H1 (cell line): ENCODE data around the gene ZCCHC12. TPM values are rescaled to one million over a fixed set of nuclear protein-coding genes. Genes with fewer than 3 reads are reported as not detected.

Experiments used
- CTCF ChIA-PET: fragments of 300-600 bp; sonication (Branson Sonifier 250); formaldehyde crosslinking; loops from one replicate; lab custom pipeline; 2021; ENCODE audit not compliant: partially characterized antibody; lab: Charles Lee
- POLR2A ChIA-PET: fragments of 300-600 bp; sonication (Branson Sonifier 250); formaldehyde crosslinking; loops from one replicate; lab custom pipeline; 2021; ENCODE audit warnings: inconsistent platforms; ENCODE audit not compliant: partially characterized antibody; lab: Charles Lee
- DNase-seq, 2 experiments: peaks; one replicate each; pipeline versions ENCODE4 v3.0.0 to v3.0.0-alpha.2; 2010 to 2022; ENCODE audit warnings: low spot score in 2 of 2, low read depth in 1 of 2, mixed read lengths in 1 of 2
- FAIRE-seq: peaks from 2 replicates; lab custom pipeline; 2011; peaks lifted over from hg19 to GRCh38; lab: Jason Lieb, UNC
- H2AFZ ChIP-seq: 2 replicates; pipeline ENCODE4 v1.8.1; 2012; ENCODE audit warnings: low read length, inconsistent platforms
- H2AK5ac ChIP-seq: 2 replicates; pipeline ENCODE4 v1.6.1; 2013; ENCODE audit warnings: low read depth, low read length
- H2BK120ac ChIP-seq: replicated peaks from 2 replicates; pipeline ENCODE3; 2013; ENCODE audit warnings: low read depth, low read length, inconsistent platforms
- H2BK12ac ChIP-seq: 2 replicates; pipeline ENCODE4 v1.6.1; 2013; ENCODE audit warnings: low read depth, low read length
- H2BK15ac ChIP-seq: 2 replicates; pipeline ENCODE4 v1.6.1; 2013; ENCODE audit warnings: low read length
- H2BK20ac ChIP-seq: 2 replicates; pipeline ENCODE4 v1.6.1; 2013; ENCODE audit warnings: low read length
- H2BK5ac ChIP-seq: 2 replicates; pipeline ENCODE4 v1.6.1; 2013; ENCODE audit warnings: low read depth, low read length
- H3K14ac ChIP-seq: 2 replicates; pipeline ENCODE4 v1.6.1; 2013; ENCODE audit warnings: inconsistent platforms; ENCODE audit not compliant: insufficient read length
- H3K18ac ChIP-seq: 2 replicates; pipeline ENCODE4 v1.6.1; 2013; ENCODE audit warnings: low read length; ENCODE audit errors: extremely low read depth
- H3K23ac ChIP-seq: 2 replicates; pipeline ENCODE4 v1.6.1; 2013; ENCODE audit warnings: inconsistent platforms; ENCODE audit not compliant: insufficient read length
- H3K23me2 ChIP-seq: 2 replicates; pipeline ENCODE4 v1.6.1; 2013; ENCODE audit warnings: low read depth, low read length
- H3K27ac ChIP-seq: 2 replicates; pipeline ENCODE4 v1.6.1; 2011; ENCODE audit warnings: low read depth, low read length, inconsistent platforms
- H3K27me3 ChIP-seq, 4 experiments: replicated peaks in 1 of 4; 1 replicate in 1 of 4; 2 replicates in 3 of 4; pipeline versions ENCODE4 v1.6.1 to v1.8.1; 2011 to 2013; ENCODE audit warnings: low read length in 3 of 4, mild to moderate bottlenecking in 3 of 4, inconsistent platforms in 2 of 4, mixed read lengths in 2 of 4, moderate library complexity in 1 of 4; ENCODE audit not compliant: control insufficient read depth in 3 of 4, insufficient read depth in 3 of 4; ENCODE audit errors: extremely low read depth in 1 of 4
- H3K36me3 ChIP-seq, 4 experiments: 2 replicates each; pipeline versions ENCODE4 v1.6.1 to v1.8.1; 2011 to 2013; ENCODE audit warnings: mild to moderate bottlenecking in 4 of 4, low read length in 3 of 4, moderate library complexity in 2 of 4, control low read depth in 1 of 4, inconsistent platforms in 1 of 4; ENCODE audit not compliant: insufficient read depth in 4 of 4, control insufficient read depth in 2 of 4
- H3K4ac ChIP-seq: replicated peaks from 2 replicates; pipeline ENCODE3; 2013; ENCODE audit warnings: low read length, low read depth, mixed read lengths, inconsistent platforms; ENCODE audit not compliant: insufficient read length
- H3K4me1 ChIP-seq, 4 experiments: replicated peaks in 1 of 4; 1 replicate in 1 of 4; 2 replicates in 3 of 4; pipeline versions ENCODE4 v1.6.1 to v1.8.1; 2011 to 2013; ENCODE audit warnings: low read length in 3 of 4, inconsistent platforms in 2 of 4, mixed read lengths in 1 of 4; ENCODE audit not compliant: insufficient read depth in 4 of 4, control insufficient read depth in 3 of 4
- H3K4me2 ChIP-seq, 2 experiments: 2 replicates each; pipeline versions ENCODE4 v1.6.1 to v1.8.1; 2011 to 2013; ENCODE audit warnings: low read depth in 2 of 2, low read length in 2 of 2, control low read depth in 1 of 2, inconsistent platforms in 1 of 2, mild to moderate bottlenecking in 1 of 2; ENCODE audit not compliant: insufficient read depth in 1 of 2
- H3K4me3 ChIP-seq, 4 experiments: fragments of 200-600, 300-600 bp in 1 of 4; sonication (generic), shearing (Covaris generic), sonication (Bioruptor Twin) in 1 of 4; 2 replicates each; pipeline versions ENCODE4 v1.5.1 to v1.8.1; 2011 to 2016; ENCODE audit warnings: low read length in 4 of 4, low read depth in 3 of 4, control low read depth in 2 of 4, inconsistent platforms in 2 of 4, mild to moderate bottlenecking in 2 of 4, mixed read lengths in 1 of 4, moderate library complexity in 1 of 4; ENCODE audit not compliant: insufficient read depth in 2 of 4; ENCODE audit errors: extremely low read depth in 1 of 4
- H3K56ac ChIP-seq: replicated peaks from 2 replicates; pipeline ENCODE3; 2013; ENCODE audit warnings: low read depth, mild to moderate bottlenecking, mixed read lengths, low read length, inconsistent platforms; ENCODE audit not compliant: insufficient read length
- H3K79me1 ChIP-seq: 2 replicates; pipeline ENCODE4 v1.6.1; 2013; ENCODE audit warnings: low read depth, low read length, control low read depth
- H3K79me2 ChIP-seq, 2 experiments: 2 replicates each; pipeline versions ENCODE4 v1.6.1 to v1.8.1; 2012 to 2013; ENCODE audit warnings: low read length in 2 of 2, mild to moderate bottlenecking in 2 of 2, inconsistent platforms in 1 of 2; ENCODE audit not compliant: insufficient read depth in 2 of 2, control insufficient read depth in 1 of 2
- H3K9ac ChIP-seq, 4 experiments: replicated peaks in 1 of 4; 1 replicate in 1 of 4; 2 replicates in 3 of 4; pipeline versions ENCODE4 v1.6.1 to v1.8.1; 2011 to 2013; ENCODE audit warnings: low read depth in 3 of 4, low read length in 3 of 4, control low read depth in 2 of 4, mild to moderate bottlenecking in 2 of 4, moderate library complexity in 2 of 4, inconsistent platforms in 1 of 4; ENCODE audit errors: extremely low read depth in 1 of 4
- H3K9me3 ChIP-seq, 2 experiments: 2 replicates each; pipeline versions ENCODE4 v1.6.1 to v1.8.1; 2012 to 2013; ENCODE audit warnings: mild to moderate bottlenecking in 2 of 2, moderate library complexity in 2 of 2, control low read depth in 1 of 2, inconsistent platforms in 1 of 2, low read depth in 1 of 2, low read length in 1 of 2, mixed read lengths in 1 of 2; ENCODE audit not compliant: insufficient read depth in 2 of 2
- H4K20me1 ChIP-seq, 2 experiments: replicated peaks in 1 of 2; 2 replicates each; pipeline versions ENCODE3 to v1.8.1; 2011 to 2013; ENCODE audit warnings: inconsistent platforms in 2 of 2, low read length in 2 of 2, mild to moderate bottlenecking in 1 of 2; ENCODE audit not compliant: insufficient read depth in 2 of 2, control insufficient read depth in 1 of 2
- H4K5ac ChIP-seq: 2 replicates; pipeline ENCODE4 v1.6.1; 2013; ENCODE audit warnings: low read length, low read depth, mixed read lengths, inconsistent platforms; ENCODE audit not compliant: insufficient read length
- H4K8ac ChIP-seq: 2 replicates; pipeline ENCODE4 v1.8.0; 2013; ENCODE audit warnings: mild to moderate bottlenecking, moderate library complexity, low read length, inconsistent platforms; ENCODE audit not compliant: insufficient read depth; ENCODE audit errors: extremely low read depth
- H4K91ac ChIP-seq: replicated peaks from 2 replicates; pipeline ENCODE3; 2013; ENCODE audit warnings: low read length, mixed read lengths, inconsistent platforms; ENCODE audit not compliant: insufficient read length
- JUN ChIP-seq: IDR thresholded peaks from 2 replicates; pipeline ENCODE4 v1.6.1; 2011; ENCODE audit warnings: low read depth, mild to moderate bottlenecking, improper control_type of control experiment, low read length
- NRF1 ChIP-seq: IDR thresholded peaks from 2 replicates; pipeline ENCODE4 v1.6.1; 2011; ENCODE audit warnings: mild to moderate bottlenecking, low read depth, low read length, improper control_type of control experiment
- POU5F1 ChIP-seq: IDR thresholded peaks from 2 replicates; pipeline ENCODE4 v1.6.1; 2011; ENCODE audit warnings: low read depth, mild to moderate bottlenecking, low read length, moderate library complexity
- SIN3A ChIP-seq, 2 experiments: IDR thresholded peaks in 1 of 2; conservative IDR thresholded peaks in 1 of 2; 2 replicates each; pipeline ENCODE4 v1.6.1; 2011 to 2012; ENCODE audit warnings: low read length in 2 of 2, improper control_type of control experiment in 1 of 2, low read depth in 1 of 2, mild to moderate bottlenecking in 1 of 2
- SRF ChIP-seq: IDR thresholded peaks from 2 replicates; pipeline ENCODE4 v1.6.1; 2011; ENCODE audit warnings: mild to moderate bottlenecking, low read depth, low read length, moderate library complexity
- TCF12 ChIP-seq: IDR thresholded peaks from 2 replicates; pipeline ENCODE4 v1.6.1; 2011; ENCODE audit warnings: low read depth, mild to moderate bottlenecking, low read length
- WGBS, 2 experiments: shearing (Covaris generic) in 1 of 2; methylation state at CpG; one replicate each; pipeline versions ENCODE4 v1.1.6 to v1.1.7; 2013 to 2015; ENCODE audit warnings: low lambda C conversion rate in 2 of 2, mixed read lengths in 2 of 2, inconsistent platforms in 1 of 2, low coverage in 1 of 2, missing lambda C conversion rate in 1 of 2; ENCODE audit not compliant: insufficient replicate concordance in 2 of 2, insufficient coverage in 1 of 2, insufficient read length in 1 of 2; ENCODE audit errors: extremely low coverage in 1 of 2, missing lambda C conversion rate in 1 of 2; 5-methylcytosine and 5-hydroxymethylcytosine counted together
- polyA plus RNA-seq, 7 experiments: library from polyadenylated mRNA; depleted of rRNA in 3 of 7; stranded (reverse) in 5 of 7; unstranded in 2 of 7; fragments of >200 nt in 5 of 7; fragments of 200-250 nt in 2 of 7; gene quantifications; 1 replicate in 5 of 7; 2 replicates in 1 of 7; 4 replicates in 1 of 7; pipeline versions ENCODE4 v1.2.1 to v1.2.3, GENCODE V29; 2011 to 2013; ENCODE audit warnings: missing spikeins in 2 of 7, mixed read lengths in 2 of 7
- total RNA-seq: library from RNA; stranded (reverse); fragmentation: NEBNext Ultra II Directional; extraction: Animal tissue kit (Norgen Biotek cat#: 25700); gene quantifications from 2 replicates; pipeline ENCODE4 v1.2.1, GENCODE V29; 2021
- TF ChIP-seq, protein P1 (sequence below): IDR thresholded peaks from 2 replicates; pipeline ENCODE4 v1.6.1; 2012; ENCODE audit warnings: inconsistent platforms
- TF ChIP-seq, protein P2 (sequence below): IDR thresholded peaks from 2 replicates; pipeline ENCODE4 v1.6.1; 2012; ENCODE audit warnings: inconsistent platforms

Gene ZCCHC12
- total and polyA plus RNA-seq, 2 of the 8 experiments (the other 6 are each of a cell fraction or from before 2014, with no cell fraction given) = 0.76 to 1.3 TPM

DNA sequence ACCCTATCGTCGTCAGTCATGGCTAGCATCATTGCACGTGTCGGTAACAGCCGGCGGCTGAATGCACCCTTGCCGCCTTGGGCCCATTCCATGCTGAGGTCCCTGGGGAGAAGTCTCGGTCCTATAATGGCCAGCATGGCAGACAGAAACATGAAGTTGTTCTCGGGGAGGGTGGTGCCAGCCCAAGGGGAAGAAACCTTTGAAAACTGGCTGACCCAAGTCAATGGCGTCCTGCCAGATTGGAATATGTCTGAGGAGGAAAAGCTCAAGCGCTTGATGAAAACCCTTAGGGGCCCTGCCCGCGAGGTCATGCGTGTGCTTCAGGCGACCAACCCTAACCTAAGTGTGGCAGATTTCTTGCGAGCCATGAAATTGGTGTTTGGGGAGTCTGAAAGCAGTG is 1.6 kb downstream of the ZCCHC12 start:
- no peak overlapping the region for H2BK120ac ChIP-seq
- H2BK20ac ChIP-seq = no peak overlapping the region
- no peak overlapping the region for H4K91ac ChIP-seq
- no peak for TF ChIP-seq POU5F1
- TF ChIP-seq, protein P1, sequence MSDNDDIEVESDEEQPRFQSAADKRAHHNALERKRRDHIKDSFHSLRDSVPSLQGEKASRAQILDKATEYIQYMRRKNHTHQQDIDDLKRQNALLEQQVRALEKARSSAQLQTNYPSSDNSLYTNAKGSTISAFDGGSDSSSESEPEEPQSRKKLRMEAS = peak; percentile 39; the same call in 1 of the 2 replicates
- no peak for TF ChIP-seq JUN
- TF ChIP-seq, protein P2, sequence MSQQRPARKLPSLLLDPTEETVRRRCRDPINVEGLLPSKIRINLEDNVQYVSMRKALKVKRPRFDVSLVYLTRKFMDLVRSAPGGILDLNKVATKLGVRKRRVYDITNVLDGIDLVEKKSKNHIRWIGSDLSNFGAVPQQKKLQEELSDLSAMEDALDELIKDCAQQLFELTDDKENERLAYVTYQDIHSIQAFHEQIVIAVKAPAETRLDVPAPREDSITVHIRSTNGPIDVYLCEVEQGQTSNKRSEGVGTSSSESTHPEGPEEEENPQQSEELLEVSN = peak; percentile 70
- no peak for TF ChIP-seq SRF
- no peak for TF ChIP-seq NRF1
- no peak for TF ChIP-seq TCF12
- no peak for TF ChIP-seq SIN3A (conservative IDR thresholded peaks at IDR 0.05 in 1 of 2, IDR thresholded peaks at IDR 0.05 in 1 of 2; ENCODE audit: low read depth in 1 of 2, low read length in 2 of 2)
- no peak overlapping the region for H2AK5ac ChIP-seq
- H3K4me2 ChIP-seq = peak overlapping the region; percentile 88 to 93; a peak in 2 of 4 replicates
- CTCF ChIA-PET = interaction anchor here (0.9 to 1.6 kb wide), 4 partner anchors 11 to 62 kb away, joined by 3 to 5 read pairs (median 4); no protein-coding TSS in a partner anchor
- no peaks in the 10 kb centered on the region for H3K36me3 ChIP-seq
- peaks cover 5% of the 10 kb centered on the region; the same call in 1 of the 2 replicates for H3K23me2 ChIP-seq
- no peak overlapping the region for H4K5ac ChIP-seq
- no peak overlapping the region for H4K8ac ChIP-seq
- H3K79me1 ChIP-seq = no peaks in the 10 kb centered on the region
- H3K79me2 ChIP-seq = no peaks in the 10 kb centered on the region
- H2BK15ac ChIP-seq = no peak overlapping the region
- no peak overlapping the region for H3K14ac ChIP-seq
- H2BK5ac ChIP-seq = no peak overlapping the region
- peak overlapping the region in 1 of 4 experiments; percentile 60; a peak in 1 of 8 replicates for H3K4me3 ChIP-seq
- peaks cover 0 to 2% of the 10 kb centered on the region in 2 experiments for H4K20me1 ChIP-seq
- no peak overlapping the region for H3K27ac ChIP-seq
- peaks cover 0 to 11% (median 3%) of the 10 kb centered on the region in 4 experiments; a peak in 5 of 7 replicates for H3K4me1 ChIP-seq
- H3K23ac ChIP-seq = no peak overlapping the region
- POLR2A ChIA-PET = interaction anchor here (1.3 kb wide), 1 partner anchor 14 kb away, joined by 5 read pairs; no protein-coding TSS in a partner anchor
- H2BK12ac ChIP-seq = no peak overlapping the region
- H2AFZ ChIP-seq = no peak overlapping the region
- DNase-seq (no peak), FAIRE-seq (no peak)
- no peak overlapping the region for H3K18ac ChIP-seq
- 17% methylated on average over 11 of the region's 16 CpGs; no CpG with 5 or more reads in 1 of the 2 experiments for WGBS, 2 experiments
- H3K9ac ChIP-seq = no peak overlapping the region
- H3K4ac ChIP-seq = no peak overlapping the region
- H3K27me3 ChIP-seq = peaks cover 39 to 80% (median 71%) of the 10 kb centered on the region in 4 experiments
- no peak overlapping the region for H3K56ac ChIP-seq
- H3K9me3 ChIP-seq = 0 out of 4 replicates have a peak, but pooled peaks cover 0 to 4% of the 10 kb centered on the region in 2 experiments
